SKM-1 treated with dmso at 0.1 percent for 144 hours (cell line): Measurements from ENCODE around the gene ENDOV.

ENCODE experiments used
- DNase-seq: peaks from one replicate; lab custom pipeline; 2025; ENCODE audit not compliant: unreplicated experiment; lab: John Stamatoyannopoulos, UW

Gene ENDOV

DNA sequence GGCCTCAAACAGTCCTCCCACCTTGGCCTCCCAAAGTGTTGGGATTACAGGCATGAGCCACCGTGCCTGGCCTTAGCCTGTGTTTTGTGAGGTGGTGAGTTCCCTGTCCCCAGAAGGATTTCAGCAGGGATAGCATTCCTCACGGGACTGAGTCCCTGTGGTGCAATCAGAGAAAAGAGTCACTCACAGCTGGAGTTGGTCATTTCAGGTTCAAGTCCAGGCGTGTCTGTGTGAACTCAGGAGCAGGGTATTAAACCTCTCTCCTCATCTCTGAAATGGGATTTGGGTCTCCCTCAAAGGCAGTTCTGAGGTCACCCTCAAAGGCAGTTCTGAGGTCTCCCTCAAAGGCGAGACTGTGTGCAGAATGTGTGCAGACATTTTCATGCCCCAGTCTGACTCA is 32.8 kb downstream of the ENDOV start:
- DNase-seq = no peak

- DNase-seq = no peak
Measured at GRCh38 chr17:80449194-80449929, 34.4 kb downstream of the ENDOV start.

- DNase-seq = no peak
Measured at GRCh38 chr17:80449930-80450576, 35.1 kb downstream of the ENDOV start.

DNA sequence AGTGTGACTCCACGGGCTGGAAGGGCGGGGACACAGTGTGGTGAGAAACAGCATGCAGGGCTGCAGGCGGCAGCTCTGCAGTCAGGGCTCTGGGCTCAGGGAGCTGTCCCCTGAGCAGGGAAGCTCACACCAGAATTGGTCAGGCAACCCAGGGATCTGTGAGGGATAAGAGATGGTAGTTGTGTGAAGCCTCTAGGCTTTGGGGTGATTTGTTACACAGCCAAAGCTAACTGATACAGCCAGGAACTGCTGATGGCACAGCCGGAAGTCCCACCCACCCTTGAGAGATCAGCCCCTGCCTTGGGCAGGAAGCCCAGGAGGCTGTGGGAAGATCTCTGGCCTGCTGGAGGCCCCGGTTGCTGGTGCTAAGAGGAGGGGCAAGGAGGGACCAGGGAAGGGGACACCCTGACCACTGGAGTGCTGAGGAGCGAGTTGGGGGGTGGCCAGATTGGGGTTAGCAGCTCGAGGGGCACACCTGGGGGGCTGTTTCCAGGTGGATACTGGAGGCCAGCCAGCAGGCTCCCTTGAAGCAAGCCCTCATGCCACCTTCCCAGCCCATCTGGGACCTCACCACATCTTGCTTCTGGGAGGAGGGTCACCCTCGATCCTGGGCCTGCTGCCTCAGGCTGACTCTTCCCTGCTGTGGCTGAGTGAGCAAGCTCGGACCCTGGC is 36.3 kb downstream of the ENDOV start:
- no peak for DNase-seq

GRCh38 chr17:80452173-80452915 is 37.4 kb downstream of the ENDOV start:
- DNase-seq = no peak

- no peak for DNase-seq
Measured at GRCh38 chr17:80453126-80453997, 38.4 kb downstream of the ENDOV start.

DNA sequence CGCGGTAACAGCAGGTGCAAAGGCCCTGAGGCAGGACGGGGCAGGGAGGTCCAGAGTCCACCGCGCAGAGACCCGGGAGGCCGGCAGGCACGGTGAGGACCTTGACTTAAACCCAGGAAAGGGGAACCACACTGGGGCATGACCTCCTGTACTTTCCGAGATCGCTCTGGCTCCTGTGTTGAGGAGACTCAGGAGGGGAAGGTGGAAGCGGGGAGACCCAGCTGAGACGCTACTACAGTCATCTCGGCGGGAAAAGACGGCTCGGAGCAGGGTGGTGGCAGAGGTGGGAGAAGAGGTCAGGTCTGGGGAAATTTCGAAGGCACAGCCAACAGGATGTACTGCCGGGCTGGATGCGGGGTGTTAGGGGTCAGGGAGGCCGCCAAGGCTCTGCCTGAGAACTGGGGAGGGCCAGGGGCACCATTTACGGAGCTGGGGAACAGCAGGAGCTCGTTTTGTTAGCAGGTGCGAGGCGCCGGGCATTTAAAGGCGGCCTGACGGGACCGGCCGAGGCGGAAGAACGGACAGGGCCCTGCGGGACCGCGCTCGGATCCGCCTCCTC is 39.1 kb downstream of the ENDOV start:
- DNase-seq = no peak

DNA sequence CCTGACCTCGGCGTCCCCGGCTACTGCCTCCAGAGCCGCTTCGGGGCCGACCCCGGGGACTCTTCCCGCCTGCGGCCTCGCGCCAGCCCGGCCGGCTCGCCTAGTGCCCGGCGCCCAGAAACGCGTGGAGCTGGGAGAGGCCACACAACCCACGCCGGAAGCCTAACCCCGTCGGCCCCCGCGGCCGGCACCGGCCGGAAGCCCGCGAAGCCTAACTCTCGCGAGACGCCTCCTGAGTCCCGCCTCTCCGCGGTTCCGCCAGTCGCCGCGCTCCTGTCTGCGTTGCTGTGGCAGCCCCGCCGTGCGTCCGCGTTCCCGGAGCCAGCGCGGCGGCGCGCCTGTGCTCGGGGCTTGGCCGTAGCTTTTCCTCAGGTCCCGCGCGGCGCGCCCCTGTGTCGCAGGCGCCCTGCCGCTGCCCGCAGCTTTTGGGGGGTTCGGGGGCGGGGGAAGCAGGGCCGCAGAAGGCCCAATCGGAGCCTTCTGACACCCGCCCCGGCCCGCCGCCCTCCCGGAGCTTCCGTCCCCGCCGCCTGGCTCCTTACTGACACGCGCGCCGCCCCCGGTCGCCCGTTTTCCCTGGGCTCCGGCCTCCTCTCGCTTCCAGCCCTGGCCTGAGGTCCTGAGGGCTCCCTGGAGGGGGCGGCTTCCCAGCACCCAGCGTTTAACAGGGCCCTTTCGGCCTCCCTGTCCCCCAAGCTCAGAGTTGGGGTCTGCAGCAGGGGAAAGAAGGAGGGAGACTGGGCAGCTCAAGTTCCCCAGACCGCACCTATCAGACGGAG is 39.8 kb downstream of the ENDOV start:
- peak; percentile 88 for DNase-seq

GRCh38 chr17:80455336-80455710 is 40.4 kb downstream of the ENDOV start:
- no peak for DNase-seq

GRCh38 chr17:80455784-80456183 is 40.8 kb downstream of the ENDOV start:
- no peak for DNase-seq

DNA sequence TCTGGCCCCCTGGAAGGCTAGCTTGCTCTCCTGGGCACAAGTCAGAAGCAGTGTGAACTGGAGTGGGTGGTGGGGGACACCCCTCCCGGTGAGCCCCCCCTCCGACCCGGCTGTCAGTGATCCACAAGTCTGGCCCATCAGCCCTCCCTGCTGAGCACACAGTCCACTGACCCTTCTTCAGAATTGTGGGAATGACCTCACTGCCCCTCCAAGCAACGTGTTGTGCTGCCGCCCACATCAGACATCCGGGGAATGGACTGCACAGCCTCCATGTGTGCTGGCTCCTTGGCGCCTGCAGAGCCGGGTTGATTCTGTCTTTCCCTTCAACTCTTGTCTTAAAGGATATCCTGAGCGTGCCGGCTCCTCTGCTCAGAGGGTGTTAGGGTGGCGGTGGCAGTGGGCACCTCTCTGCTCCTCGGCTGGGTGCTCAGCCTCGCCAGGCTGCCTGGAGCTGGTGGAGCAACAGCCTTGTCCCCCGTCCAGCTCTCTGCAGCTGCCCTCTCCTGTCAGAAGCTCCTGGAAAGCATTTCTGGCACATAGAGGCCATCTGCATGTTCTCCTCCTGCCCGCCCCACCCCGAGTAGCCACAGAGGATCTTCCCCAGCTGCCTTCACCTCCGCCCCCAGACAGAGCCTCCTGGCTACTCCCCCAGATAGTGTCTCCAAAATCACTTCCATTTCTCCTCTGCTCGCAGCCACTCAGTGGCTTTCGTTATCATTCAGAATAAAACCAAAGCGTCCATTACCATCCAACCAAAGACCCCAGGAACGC is 41.7 kb downstream of the ENDOV start:
- no peak for DNase-seq

- peak; percentile 9 for DNase-seq
Measured at GRCh38 chr17:80457236-80457856, 42.4 kb downstream of the ENDOV start.

DNA sequence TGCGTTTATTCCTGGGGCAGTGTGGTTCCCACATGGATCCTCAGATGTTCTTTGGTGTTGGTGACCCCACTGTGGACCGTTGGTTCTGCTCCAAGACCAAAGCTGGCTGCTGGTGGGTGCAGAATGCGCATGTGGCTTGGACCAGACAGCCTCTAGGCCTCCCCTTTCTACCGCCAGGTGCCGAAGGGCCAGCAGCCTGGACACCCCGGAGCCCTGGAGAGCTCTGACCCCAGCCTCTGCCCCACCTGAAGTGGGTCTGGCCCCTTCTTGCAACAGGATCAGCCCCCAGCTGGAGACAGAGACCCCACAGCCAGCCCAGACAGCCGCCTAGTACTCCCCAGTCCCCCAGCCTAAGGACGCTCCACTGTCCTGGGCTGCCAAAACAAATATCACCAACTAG is 43.0 kb downstream of the ENDOV start:
- DNase-seq = no peak

DNA sequence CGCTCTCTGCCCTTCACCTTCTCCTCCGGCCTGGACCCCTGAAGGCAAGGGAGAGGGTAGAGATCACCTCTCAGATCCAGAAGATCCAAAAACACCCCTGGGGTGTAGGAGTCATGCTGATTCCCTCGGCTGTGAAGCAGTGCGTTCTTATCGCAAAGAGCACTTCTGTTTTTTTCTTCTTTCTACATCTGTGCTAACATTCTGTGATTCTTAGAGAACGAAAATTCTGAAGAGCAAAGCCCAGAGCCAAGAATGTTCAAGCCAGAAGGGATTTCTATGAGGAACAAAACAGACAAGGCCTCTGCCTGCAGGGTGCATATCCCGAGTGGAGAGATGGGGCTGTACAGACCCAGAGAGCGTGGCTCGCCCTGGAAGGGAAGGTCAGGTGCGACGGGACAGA is 44.3 kb downstream of the ENDOV start:
- DNase-seq = no peak

GRCh38 chr17:80460429-80460834 is 45.5 kb downstream of the ENDOV start:
- DNase-seq = no peak

DNA sequence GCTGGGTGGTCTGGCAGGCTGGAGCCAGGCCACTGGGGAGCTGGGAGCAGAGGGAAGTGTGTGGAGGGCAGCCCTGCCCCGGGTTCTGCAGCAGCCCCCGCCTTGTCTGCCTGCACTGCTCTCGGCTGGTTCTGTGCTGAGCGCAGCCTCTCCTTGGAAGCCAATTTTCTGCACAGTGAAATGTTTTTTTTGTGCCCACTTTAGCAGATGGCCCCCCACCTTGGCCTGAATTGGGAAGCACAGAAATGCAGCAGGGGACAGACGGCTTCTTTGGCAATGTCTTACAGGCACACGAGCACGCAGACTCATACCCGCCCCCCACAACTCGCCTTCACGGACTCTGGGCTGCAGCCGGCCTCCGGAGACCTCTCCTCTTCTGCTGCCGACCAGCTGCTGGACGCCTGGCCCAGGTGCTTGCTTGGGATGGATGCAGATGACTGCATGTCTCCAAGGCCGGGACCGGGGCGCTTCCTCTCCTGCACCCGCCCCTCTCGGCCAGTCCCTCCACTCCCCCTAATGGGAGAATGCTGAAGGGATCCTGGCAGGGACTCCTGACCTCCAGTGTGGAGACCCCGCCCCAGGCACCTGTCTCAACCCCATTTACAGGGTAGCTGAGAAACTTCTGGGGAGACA is 46.7 kb downstream of the ENDOV start:
- DNase-seq = no peak

DNA sequence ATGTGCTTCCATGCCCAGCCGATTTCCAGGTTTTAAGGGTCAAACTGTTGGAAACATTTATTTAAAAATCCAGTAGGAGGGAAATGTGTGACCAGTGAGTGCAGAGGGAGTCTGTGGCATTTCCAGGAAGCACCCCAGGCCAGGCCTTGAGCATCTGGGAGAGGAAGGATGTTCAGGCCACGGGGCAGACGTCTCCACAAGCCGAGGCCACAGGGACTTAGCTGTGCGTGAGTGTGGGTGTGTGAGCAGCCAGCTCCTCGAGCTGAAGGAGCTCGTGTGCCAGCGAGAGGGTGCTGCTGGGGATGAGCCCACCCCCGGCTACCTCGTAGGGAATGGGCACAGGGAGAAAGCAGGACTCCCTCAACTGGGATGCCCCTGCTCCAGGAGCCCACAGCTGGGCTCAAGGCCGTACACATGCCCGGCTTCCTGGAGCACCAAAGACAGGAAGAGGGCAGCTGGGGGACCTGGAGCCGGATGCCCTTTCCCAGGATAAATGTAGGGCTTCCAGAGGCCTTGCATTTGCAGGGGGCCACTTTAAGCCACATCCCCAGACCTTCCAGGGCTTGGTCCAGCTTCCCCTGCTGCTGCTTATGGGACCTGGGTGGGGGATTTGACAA is 48.9 kb downstream of the ENDOV start:
- DNase-seq = no peak
